ENCODE measurements around the gene TFPI2. TPM values are rescaled to one million over a fixed set of nuclear protein-coding genes. Genes with fewer than 3 reads are reported as not detected.

The TFPI2 gene, protein sequence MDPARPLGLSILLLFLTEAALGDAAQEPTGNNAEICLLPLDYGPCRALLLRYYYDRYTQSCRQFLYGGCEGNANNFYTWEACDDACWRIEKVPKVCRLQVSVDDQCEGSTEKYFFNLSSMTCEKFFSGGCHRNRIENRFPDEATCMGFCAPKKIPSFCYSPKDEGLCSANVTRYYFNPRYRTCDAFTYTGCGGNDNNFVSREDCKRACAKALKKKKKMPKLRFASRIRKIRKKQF
- 6.0 to 14.1 TPM (median 10.6 TPM) in 3 replicates for total RNA-seq
- long read RNA-seq, transcript TFPI2-201 (5 exons, 2,445 nt) = major isoform, 12 of 13 reads
- long read RNA-seq, partial matches to known transcripts = 0 of 13 reads
- long read RNA-seq, other reads (novel, unspliced or antisense) = 1 of 13 reads

DNA sequence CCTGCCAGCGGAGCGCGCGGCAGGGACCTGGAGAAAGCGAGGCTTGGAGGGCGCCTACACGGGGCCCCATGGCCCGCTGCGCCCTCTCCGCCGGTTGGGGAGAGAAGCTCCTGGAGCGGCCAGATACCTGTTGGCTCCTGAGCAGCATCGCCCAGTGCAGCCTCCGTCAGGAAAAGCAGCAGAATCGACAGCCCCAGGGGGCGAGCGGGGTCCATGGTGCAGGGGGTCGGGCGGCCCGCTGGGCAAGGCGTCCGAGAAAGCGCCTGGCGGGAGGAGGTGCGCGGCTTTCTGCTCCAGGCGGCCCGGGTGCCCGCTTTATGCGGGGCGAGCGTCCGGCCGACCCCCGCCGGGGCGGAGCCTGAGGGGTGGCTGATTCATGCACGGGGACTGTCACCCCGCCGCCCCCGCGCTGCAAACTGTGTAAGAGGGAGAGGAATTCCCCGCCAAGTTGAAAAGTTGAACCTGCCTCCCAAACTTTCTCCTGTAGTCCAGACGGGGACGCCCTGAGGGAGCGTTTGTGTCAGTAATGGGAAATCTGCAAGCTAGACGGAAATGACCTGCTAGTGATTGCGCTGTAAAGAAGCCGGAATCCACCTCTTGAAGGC, at the start of gene TFPI2:
TSS of gene TFPI2 (minus strand) at position 290 of the 605 bp plus-strand sequence. CDS start at position 215, 75 bp downstream.
- H3K9me3 Mint-ChIP-seq (ENCODE audit: low read depth) = no peaks in the 10 kb centered on the region
- TF ChIP-seq, protein P1, sequence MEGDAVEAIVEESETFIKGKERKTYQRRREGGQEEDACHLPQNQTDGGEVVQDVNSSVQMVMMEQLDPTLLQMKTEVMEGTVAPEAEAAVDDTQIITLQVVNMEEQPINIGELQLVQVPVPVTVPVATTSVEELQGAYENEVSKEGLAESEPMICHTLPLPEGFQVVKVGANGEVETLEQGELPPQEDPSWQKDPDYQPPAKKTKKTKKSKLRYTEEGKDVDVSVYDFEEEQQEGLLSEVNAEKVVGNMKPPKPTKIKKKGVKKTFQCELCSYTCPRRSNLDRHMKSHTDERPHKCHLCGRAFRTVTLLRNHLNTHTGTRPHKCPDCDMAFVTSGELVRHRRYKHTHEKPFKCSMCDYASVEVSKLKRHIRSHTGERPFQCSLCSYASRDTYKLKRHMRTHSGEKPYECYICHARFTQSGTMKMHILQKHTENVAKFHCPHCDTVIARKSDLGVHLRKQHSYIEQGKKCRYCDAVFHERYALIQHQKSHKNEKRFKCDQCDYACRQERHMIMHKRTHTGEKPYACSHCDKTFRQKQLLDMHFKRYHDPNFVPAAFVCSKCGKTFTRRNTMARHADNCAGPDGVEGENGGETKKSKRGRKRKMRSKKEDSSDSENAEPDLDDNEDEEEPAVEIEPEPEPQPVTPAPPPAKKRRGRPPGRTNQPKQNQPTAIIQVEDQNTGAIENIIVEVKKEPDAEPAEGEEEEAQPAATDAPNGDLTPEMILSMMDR (IDR thresholded peaks at IDR 0.05) = peak; percentile 41
- peak within 1 kb of the TSS; percentile 29 for H3K27ac Mint-ChIP-seq (ENCODE audit: unreplicated experiment)
- no peak for DNase-seq (ENCODE audit: low spot score)
- no peaks in the 10 kb centered on the region for H3K36me3 Mint-ChIP-seq (ENCODE audit: low read depth)
- H3K27me3 Mint-ChIP-seq (ENCODE audit: low read depth) = no peaks in the 10 kb centered on the region
- H3K4me3 Mint-ChIP-seq (ENCODE audit: unreplicated experiment) = peak within 1 kb of the TSS; percentile 96
- H3K4me1 Mint-ChIP-seq (ENCODE audit: low read depth) = peaks cover 11% of the 10 kb centered on the region

DNA sequence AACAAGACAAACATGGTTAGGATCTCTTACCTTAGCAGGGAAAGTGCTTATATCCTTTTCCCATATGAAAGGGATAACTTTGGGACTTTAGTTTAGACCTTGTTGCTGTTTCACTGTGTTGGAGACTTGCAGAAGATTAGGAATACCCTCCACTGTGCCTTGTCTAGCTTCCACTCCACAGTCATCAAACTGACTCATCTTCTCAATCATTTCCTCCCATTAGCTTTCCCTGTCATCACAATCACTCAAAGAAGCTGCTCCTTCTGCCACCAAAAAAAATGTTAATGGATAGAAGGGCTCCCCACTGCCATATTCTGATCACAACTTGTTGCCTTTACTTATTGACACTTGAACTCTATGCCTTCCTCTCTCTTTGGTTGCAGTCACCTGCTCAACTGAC, 47.7 kb upstream of the TFPI2 start:
- no peaks in the 10 kb centered on the region for H3K36me3 Mint-ChIP-seq (ENCODE audit: low read depth)
- TF ChIP-seq, protein P1 (IDR thresholded peaks at IDR 0.05) = no peak
- H3K9me3 Mint-ChIP-seq (ENCODE audit: low read depth) = no peaks in the 10 kb centered on the region
- DNase-seq (ENCODE audit: low spot score) = no peak
- peaks cover 23% of the 10 kb centered on the region for H3K4me1 Mint-ChIP-seq (ENCODE audit: low read depth)
- H3K4me3 Mint-ChIP-seq (ENCODE audit: unreplicated experiment) = no peak overlapping the region
- no peak overlapping the region for H3K27ac Mint-ChIP-seq (ENCODE audit: unreplicated experiment)
- H3K27me3 Mint-ChIP-seq (ENCODE audit: low read depth) = no peaks in the 10 kb centered on the region

DNA sequence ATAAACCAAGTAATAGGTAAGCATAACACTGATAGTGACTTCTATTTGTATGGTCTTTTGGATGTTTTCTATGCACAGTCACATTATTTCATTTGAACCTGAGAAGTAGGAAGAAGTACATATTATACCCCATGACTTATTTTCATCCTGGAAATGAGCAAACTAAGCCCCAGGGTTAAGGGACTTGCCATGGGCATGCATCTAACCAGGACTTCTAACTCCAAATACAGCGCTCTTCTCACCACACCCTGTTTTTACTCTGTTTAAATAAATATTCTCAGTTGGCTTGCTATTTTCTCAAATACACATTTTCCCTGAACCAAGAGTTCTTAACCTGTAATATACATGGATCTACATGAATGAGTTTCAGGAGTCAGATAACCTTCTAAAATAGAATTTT, 47.3 kb upstream of the TFPI2 start:
- H3K27me3 Mint-ChIP-seq (ENCODE audit: low read depth) = no peaks in the 10 kb centered on the region
- H3K4me3 Mint-ChIP-seq (ENCODE audit: unreplicated experiment) = no peak overlapping the region
- DNase-seq (ENCODE audit: low spot score) = no peak
- peaks cover 23% of the 10 kb centered on the region for H3K4me1 Mint-ChIP-seq (ENCODE audit: low read depth)
- no peak overlapping the region for H3K27ac Mint-ChIP-seq (ENCODE audit: unreplicated experiment)
- TF ChIP-seq, protein P1 (IDR thresholded peaks at IDR 0.05) = no peak
- H3K36me3 Mint-ChIP-seq (ENCODE audit: low read depth) = no peaks in the 10 kb centered on the region
- no peaks in the 10 kb centered on the region for H3K9me3 Mint-ChIP-seq (ENCODE audit: low read depth)

DNA sequence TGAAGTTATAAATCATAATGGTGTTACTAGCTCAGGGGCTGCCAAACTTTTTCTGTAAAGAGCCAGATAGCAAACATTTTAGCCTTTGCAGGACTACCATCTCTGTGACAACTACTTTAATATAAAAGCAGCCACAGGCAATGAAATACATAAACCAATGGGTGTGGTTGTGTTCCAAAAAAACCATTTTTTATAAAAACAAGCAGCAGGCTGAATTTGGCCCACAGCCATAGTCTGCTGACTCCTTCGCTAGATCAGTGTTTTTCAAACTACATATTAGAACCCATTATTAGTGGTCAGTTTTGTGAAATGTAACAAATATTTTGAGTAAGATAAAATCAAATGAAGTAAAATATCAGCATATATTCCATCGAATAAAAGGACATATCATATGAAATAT, 44.5 kb upstream of the TFPI2 start:
- Mint-ChIP-seq H3K27ac (ENCODE audit: unreplicated experiment) (no peak overlapping the region), H3K36me3 (ENCODE audit: low read depth) (no peaks in the 10 kb centered on the region), H3K4me3 (ENCODE audit: unreplicated experiment) (no peak overlapping the region), H3K27me3 (ENCODE audit: low read depth) (no peaks in the 10 kb centered on the region), H3K9me3 (ENCODE audit: low read depth) (no peaks in the 10 kb centered on the region), H3K4me1 (ENCODE audit: low read depth) (peaks cover 20% of the 10 kb centered on the region)
- TF ChIP-seq, protein P1 (IDR thresholded peaks at IDR 0.05) = no peak
- no peak for DNase-seq (ENCODE audit: low spot score)

DNA sequence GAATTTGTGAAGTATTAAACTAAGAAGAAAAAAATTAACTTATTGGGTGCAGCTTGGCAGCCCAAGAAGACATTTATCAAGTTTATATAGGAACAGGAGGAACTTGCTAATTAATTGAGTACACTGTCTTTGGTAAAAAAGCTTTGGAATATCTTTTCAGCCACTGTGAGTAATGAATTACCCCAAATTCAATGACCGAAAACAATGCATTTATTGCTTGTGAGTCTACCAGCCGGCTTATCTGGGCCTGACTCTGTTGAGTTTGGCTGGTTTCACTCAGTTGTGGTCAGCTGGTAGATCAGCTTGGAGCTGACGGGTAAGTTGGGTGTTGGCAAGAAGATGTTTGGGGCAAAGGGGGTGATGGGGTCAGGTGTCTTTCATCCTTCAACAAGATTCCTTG, 42.6 kb upstream of the TFPI2 start:
- Mint-ChIP-seq H3K27ac (ENCODE audit: unreplicated experiment) (no peak overlapping the region), H3K36me3 (ENCODE audit: low read depth) (no peaks in the 10 kb centered on the region), H3K4me3 (ENCODE audit: unreplicated experiment) (no peak overlapping the region), H3K4me1 (ENCODE audit: low read depth) (peaks cover 16% of the 10 kb centered on the region), H3K27me3 (ENCODE audit: low read depth) (no peaks in the 10 kb centered on the region), H3K9me3 (ENCODE audit: low read depth) (no peaks in the 10 kb centered on the region)
- TF ChIP-seq, protein P1 (IDR thresholded peaks at IDR 0.05) = no peak
- DNase-seq (ENCODE audit: low spot score) = no peak
